Measurements from ENCODE around the gene PRKAB1.

The PRKAB1 gene

GRCh38 chr12:119714614-119715267 lies 46.8 kb downstream of the PRKAB1 start:
- TF ChIP-seq ZFX (IDR thresholded peaks at IDR 0.05; ENCODE audit: borderline replicate concordance) (no peak), CTCF (IDR thresholded peaks at IDR 0.05) (no peak)
- no peak overlapping the region; the same call in 1 of the 2 replicates for H3K27ac ChIP-seq

- TF ChIP-seq ZFX (IDR thresholded peaks at IDR 0.05; ENCODE audit: borderline replicate concordance): no peak
- TF ChIP-seq CTCF (IDR thresholded peaks at IDR 0.05): no peak
- peak overlapping the region; percentile 85 for H3K27ac ChIP-seq
Observed at GRCh38 chr12:119715268-119715620, 47.3 kb downstream of the PRKAB1 start.

GRCh38 chr12:119718141-119718540 lies 50.2 kb downstream of the PRKAB1 start:
- TF ChIP-seq CTCF (IDR thresholded peaks at IDR 0.05): no peak
- no peak for TF ChIP-seq ZFX (IDR thresholded peaks at IDR 0.05; ENCODE audit: borderline replicate concordance)
- peak overlapping the region; percentile 85; the same call in 1 of the 2 replicates for H3K27ac ChIP-seq

GRCh38 chr12:119720349-119720748 lies 52.4 kb downstream of the PRKAB1 start:
- no peak overlapping the region for H3K27ac ChIP-seq
- TF ChIP-seq CTCF (IDR thresholded peaks at IDR 0.05) (no peak), ZFX (IDR thresholded peaks at IDR 0.05; ENCODE audit: borderline replicate concordance) (no peak)

GRCh38 chr12:119721306-119721705 lies 53.4 kb downstream of the PRKAB1 start:
- H3K27ac ChIP-seq: no peak overlapping the region
- TF ChIP-seq CTCF (IDR thresholded peaks at IDR 0.05): no peak
- no peak for TF ChIP-seq ZFX (IDR thresholded peaks at IDR 0.05; ENCODE audit: borderline replicate concordance)

- TF ChIP-seq ZFX (IDR thresholded peaks at IDR 0.05; ENCODE audit: borderline replicate concordance) (no peak), CTCF (IDR thresholded peaks at IDR 0.05) (no peak)
- no peak overlapping the region for H3K27ac ChIP-seq
Observed at GRCh38 chr12:119725523-119725922, 57.6 kb downstream of the PRKAB1 start.

GRCh38 chr12:119727600-119728443 lies 59.9 kb downstream of the PRKAB1 start:
- no peak for TF ChIP-seq CTCF (IDR thresholded peaks at IDR 0.05)
- TF ChIP-seq ZFX (IDR thresholded peaks at IDR 0.05; ENCODE audit: borderline replicate concordance): no peak
- H3K27ac ChIP-seq: no peak overlapping the region

Data from 22Rv1 (cell line).